Stimulated activated naive CD8-positive, alpha-beta T cell treated with anti-CD3 and anti-CD28 coated beads, Interleukin-15, Interleukin-2, amounts not matched to agents 100 U/mL and 50 U/mL, for 24 hours (primary cell): ENCODE data around the gene PTCRA.
"Not testable (repeated sequence)": the region's sequence is repeated elsewhere in the genome, so short reads cannot be mapped to it uniquely, and the experiment has no call there.

ENCODE experiments used
- ATAC-seq: fragments of 150-1000 bp; cut with Tn5 transposase; one replicate; pipeline ENCODE4 v1.10.0; 2021
- DNase-seq: peaks from one replicate; pipeline ENCODE4 v3.0.0; 2021

Gene PTCRA

GRCh38 chr6:42915732-42916131 is at the start of gene PTCRA:
Gene PTCRA, plus strand, starts transcription at chr6:42916053. Its CDS starts 17 bp downstream, at chr6:42916070.
- ATAC-seq, result no peak
- DNase-seq, result no peak

- no peak for DNase-seq
- no peak for ATAC-seq
Observed at GRCh38 chr6:42870145-42870936, 45.5 kb upstream of the PTCRA start.

GRCh38 chr6:42871711-42872110 is 44.1 kb upstream of the PTCRA start:
- ATAC-seq, result no peak
- no peak for DNase-seq

GRCh38 chr6:42873313-42873712 is 42.5 kb upstream of the PTCRA start:
- no peak for ATAC-seq
- DNase-seq, result no peak

GRCh38 chr6:42877695-42878094 is 38.2 kb upstream of the PTCRA start:
- no peak for ATAC-seq
- no peak for DNase-seq

GRCh38 chr6:42879372-42880239 is 36.2 kb upstream of the PTCRA start, which contains the start of gene RPL7L1:
Gene RPL7L1, plus strand, starts transcription at chr6:42879616. Its CDS starts 295 bp downstream, at chr6:42879911.
- peak; percentile 81 for DNase-seq
- peak; percentile 94 for ATAC-seq

- DNase-seq, ATAC-seq: not testable (repeated sequence)
Observed at GRCh38 chr6:42880240-42880817, 35.5 kb upstream of the PTCRA start.

GRCh38 chr6:42880871-42881270 is 35.0 kb upstream of the PTCRA start:
- ATAC-seq, DNase-seq: not testable (repeated sequence)

- ATAC-seq, result no peak
Observed at GRCh38 chr6:42885702-42886101, 30.2 kb upstream of the PTCRA start.

GRCh38 chr6:42888201-42888600 is 27.7 kb upstream of the PTCRA start:
- not testable (repeated sequence) for DNase-seq

More at GRCh38 chr6:42885702-42886101, 30.2 kb upstream of the PTCRA start:
- no peak for DNase-seq

GRCh38 chr6:42889815-42890214 is 26.0 kb upstream of the PTCRA start:
- DNase-seq (no peak), ATAC-seq (no peak)

More at GRCh38 chr6:42888201-42888600, 27.7 kb upstream of the PTCRA start:
- not testable (repeated sequence) for ATAC-seq

GRCh38 chr6:42890311-42891198 is 25.3 kb upstream of the PTCRA start:
- peak; percentile 90 for ATAC-seq
- peak; percentile 92 for DNase-seq

- no peak for ATAC-seq
Observed at GRCh38 chr6:42891199-42891722, 24.6 kb upstream of the PTCRA start.

GRCh38 chr6:42894041-42894828 is 21.6 kb upstream of the PTCRA start:
- ATAC-seq, DNase-seq: not testable (repeated sequence)

More at GRCh38 chr6:42891199-42891722, 24.6 kb upstream of the PTCRA start:
- DNase-seq, result no peak

GRCh38 chr6:42896178-42896719 is 19.6 kb upstream of the PTCRA start:
- ATAC-seq, result no peak
- DNase-seq, result no peak

- DNase-seq, result peak; percentile 81
- ATAC-seq, result no peak
Observed at GRCh38 chr6:42898891-42899361, 16.9 kb upstream of the PTCRA start.

- DNase-seq, result no peak
- ATAC-seq, result no peak
Observed at GRCh38 chr6:42899871-42900270, 16.0 kb upstream of the PTCRA start.

GRCh38 chr6:42901538-42901957 is 14.3 kb upstream of the PTCRA start:
- DNase-seq, result peak; percentile 69
- ATAC-seq, result peak; percentile 92

GRCh38 chr6:42902429-42903263 is 13.2 kb upstream of the PTCRA start:
- DNase-seq, result not testable (repeated sequence)

More at GRCh38 chr6:42902429-42903263, 13.2 kb upstream of the PTCRA start:
- not testable (repeated sequence) for ATAC-seq
